Measurements from ENCODE around the gene COLGALT1.

The COLGALT1 gene

DNA sequence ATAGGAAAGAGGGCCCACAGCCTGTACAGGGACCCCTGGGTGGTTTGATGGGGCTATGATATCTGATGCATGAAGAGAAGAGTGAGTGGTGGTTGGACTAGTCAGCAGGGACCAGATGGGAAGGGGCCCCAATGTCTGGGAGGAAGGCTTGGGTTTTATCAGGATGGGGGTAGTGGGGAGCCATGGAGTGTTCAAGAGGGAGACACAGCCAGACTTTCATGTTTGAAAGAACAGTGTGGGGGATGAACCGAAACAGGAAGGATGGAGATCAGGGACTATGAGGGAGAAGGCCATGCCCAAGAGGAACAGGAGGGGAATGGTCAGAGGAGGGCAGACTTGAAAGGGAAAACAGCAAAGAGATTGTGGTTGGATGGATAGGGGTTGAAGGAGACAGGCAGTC lies 69.6 kb downstream of the COLGALT1 start:
- Histone ChIP-seq H3K27me3 (ENCODE audit: control insufficient read depth in 5 of 5, insufficient read depth in 4 of 5, low read length in 5 of 5) (peaks cover 0 to 5% (median 0%) of the 10 kb centered on the region in 5 donors), H3K4me1 (ENCODE audit: control insufficient read depth in 5 of 5, insufficient read depth in 5 of 5, low read length in 5 of 5) (no peaks in the 10 kb centered on the region), H3K9ac (ENCODE audit: low read length in 5 of 5) (no peak overlapping the region), H3K9me3 (ENCODE audit: control insufficient read depth in 5 of 5, low read length in 5 of 5) (peaks cover 10 to 20% (median 15%) of the 10 kb centered on the region in 5 donors), H3K4me3 (ENCODE audit: low read depth in 1 of 5, low read length in 5 of 5) (no peak overlapping the region), H3K36me3 (ENCODE audit: control insufficient read depth in 5 of 5, insufficient read depth in 5 of 5, low read length in 5 of 5) (no peaks in the 10 kb centered on the region), H3K27ac (ENCODE audit: low read depth, low read length) (no peak overlapping the region)

GRCh38 chr19:17625980-17626379 lies 70.5 kb downstream of the COLGALT1 start:
- Histone ChIP-seq H3K9ac (ENCODE audit: low read length in 5 of 5) (no peak overlapping the region), H3K36me3 (ENCODE audit: control insufficient read depth in 5 of 5, insufficient read depth in 5 of 5, low read length in 5 of 5) (no peaks in the 10 kb centered on the region), H3K27me3 (ENCODE audit: control insufficient read depth in 5 of 5, insufficient read depth in 4 of 5, low read length in 5 of 5) (peaks cover 0 to 5% (median 0%) of the 10 kb centered on the region in 5 donors), H3K27ac (ENCODE audit: low read depth, low read length) (no peak overlapping the region), H3K9me3 (ENCODE audit: control insufficient read depth in 5 of 5, low read length in 5 of 5) (peaks cover 10 to 19% (median 14%) of the 10 kb centered on the region in 5 donors), H3K4me1 (ENCODE audit: control insufficient read depth in 5 of 5, insufficient read depth in 5 of 5, low read length in 5 of 5) (no peaks in the 10 kb centered on the region), H3K4me3 (ENCODE audit: low read depth in 1 of 5, low read length in 5 of 5) (no peak overlapping the region)

DNA sequence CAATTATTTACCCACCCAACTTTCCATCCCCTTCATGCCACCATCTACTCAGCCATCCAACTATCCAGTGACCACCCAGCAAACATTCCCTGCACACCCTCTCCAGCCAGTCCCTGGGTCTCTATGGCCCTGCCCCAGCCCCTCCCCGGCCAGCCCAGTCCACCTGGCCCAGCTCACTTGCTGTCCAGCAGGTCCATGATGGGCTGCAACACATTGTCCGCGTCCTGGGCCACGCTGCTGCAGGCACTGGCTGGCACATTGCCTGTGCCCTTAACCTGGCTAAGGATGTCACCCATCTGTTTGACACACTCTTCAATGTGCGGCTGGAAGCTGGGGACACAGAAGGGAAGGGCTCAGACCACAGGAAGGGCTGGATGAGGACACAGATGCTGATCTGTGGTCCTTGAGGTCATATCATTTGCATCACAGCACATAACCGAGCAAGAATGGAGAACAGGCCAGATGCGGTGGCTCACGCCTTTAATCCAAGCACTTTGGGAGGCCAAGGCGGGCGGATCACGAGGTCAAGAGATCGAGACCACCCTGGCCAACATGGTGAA lies 71.1 kb downstream of the COLGALT1 start:
- Histone ChIP-seq H3K9me3 (ENCODE audit: control insufficient read depth in 5 of 5, low read length in 5 of 5) (peaks cover 6 to 14% (median 8%) of the 10 kb centered on the region in 5 donors), H3K27me3 (ENCODE audit: control insufficient read depth in 5 of 5, insufficient read depth in 4 of 5, low read length in 5 of 5) (peaks cover 0 to 2% (median 0%) of the 10 kb centered on the region in 5 donors), H3K36me3 (ENCODE audit: control insufficient read depth in 5 of 5, insufficient read depth in 5 of 5, low read length in 5 of 5) (no peaks in the 10 kb centered on the region), H3K27ac (ENCODE audit: low read depth, low read length) (no peak overlapping the region), H3K9ac (ENCODE audit: low read length in 5 of 5) (no peak overlapping the region), H3K4me1 (ENCODE audit: control insufficient read depth in 5 of 5, insufficient read depth in 5 of 5, low read length in 5 of 5) (no peaks in the 10 kb centered on the region), H3K4me3 (ENCODE audit: low read depth in 1 of 5, low read length in 5 of 5) (no peak overlapping the region)

GRCh38 chr19:17627161-17627560 lies 71.7 kb downstream of the COLGALT1 start:
- H3K9ac ChIP-seq (ENCODE audit: low read length in 5 of 5), result no peak overlapping the region
- no peaks in the 10 kb centered on the region for H3K36me3 ChIP-seq (ENCODE audit: control insufficient read depth in 5 of 5, insufficient read depth in 5 of 5, low read length in 5 of 5)
- peaks cover 0 to 2% (median 0%) of the 10 kb centered on the region in 5 donors for H3K27me3 ChIP-seq (ENCODE audit: control insufficient read depth in 5 of 5, insufficient read depth in 4 of 5, low read length in 5 of 5)
- no peak overlapping the region for H3K27ac ChIP-seq (ENCODE audit: low read depth, low read length)
- no peaks in the 10 kb centered on the region for H3K4me1 ChIP-seq (ENCODE audit: control insufficient read depth in 5 of 5, insufficient read depth in 5 of 5, low read length in 5 of 5)
- peaks cover under 1 to 8% (median 2%) of the 10 kb centered on the region in 5 donors for H3K9me3 ChIP-seq (ENCODE audit: control insufficient read depth in 5 of 5, low read length in 5 of 5)
- no peak overlapping the region for H3K4me3 ChIP-seq (ENCODE audit: low read depth in 1 of 5, low read length in 5 of 5)

- Histone ChIP-seq H3K9ac (ENCODE audit: low read length in 5 of 5) (no peak overlapping the region), H3K36me3 (ENCODE audit: control insufficient read depth in 5 of 5, insufficient read depth in 5 of 5, low read length in 5 of 5) (no peaks in the 10 kb centered on the region), H3K27me3 (ENCODE audit: control insufficient read depth in 5 of 5, insufficient read depth in 4 of 5, low read length in 5 of 5) (peaks cover 0 to 2% (median 0%) of the 10 kb centered on the region in 5 donors), H3K9me3 (ENCODE audit: control insufficient read depth in 5 of 5, low read length in 5 of 5) (no peaks in the 10 kb centered on the region), H3K27ac (ENCODE audit: low read depth, low read length) (no peak overlapping the region), H3K4me3 (ENCODE audit: low read depth in 1 of 5, low read length in 5 of 5) (no peak overlapping the region), H3K4me1 (ENCODE audit: control insufficient read depth in 5 of 5, insufficient read depth in 5 of 5, low read length in 5 of 5) (no peaks in the 10 kb centered on the region)
Measured at GRCh38 chr19:17627921-17628320, 72.5 kb downstream of the COLGALT1 start.

GRCh38 chr19:17629760-17630159 lies 74.3 kb downstream of the COLGALT1 start:
- Histone ChIP-seq H3K36me3 (ENCODE audit: control insufficient read depth in 5 of 5, insufficient read depth in 5 of 5, low read length in 5 of 5) (no peaks in the 10 kb centered on the region), H3K27ac (ENCODE audit: low read depth, low read length) (no peak overlapping the region), H3K9ac (ENCODE audit: low read length in 5 of 5) (no peak overlapping the region), H3K9me3 (ENCODE audit: control insufficient read depth in 5 of 5, low read length in 5 of 5) (no peaks in the 10 kb centered on the region), H3K4me1 (ENCODE audit: control insufficient read depth in 5 of 5, insufficient read depth in 5 of 5, low read length in 5 of 5) (no peaks in the 10 kb centered on the region), H3K4me3 (ENCODE audit: low read depth in 1 of 5, low read length in 5 of 5) (no peak overlapping the region), H3K27me3 (ENCODE audit: control insufficient read depth in 5 of 5, insufficient read depth in 4 of 5, low read length in 5 of 5) (peaks cover 0 to 2% (median 0%) of the 10 kb centered on the region in 5 donors)

- Histone ChIP-seq H3K36me3 (ENCODE audit: control insufficient read depth in 5 of 5, insufficient read depth in 5 of 5, low read length in 5 of 5) (no peaks in the 10 kb centered on the region), H3K27me3 (ENCODE audit: control insufficient read depth in 5 of 5, insufficient read depth in 4 of 5, low read length in 5 of 5) (peaks cover 0 to 2% (median 0%) of the 10 kb centered on the region in 5 donors), H3K4me1 (ENCODE audit: control insufficient read depth in 5 of 5, insufficient read depth in 5 of 5, low read length in 5 of 5) (no peaks in the 10 kb centered on the region), H3K9me3 (ENCODE audit: control insufficient read depth in 5 of 5, low read length in 5 of 5) (no peaks in the 10 kb centered on the region), H3K27ac (ENCODE audit: low read depth, low read length) (no peak overlapping the region), H3K4me3 (ENCODE audit: low read depth in 1 of 5, low read length in 5 of 5) (no peak overlapping the region), H3K9ac (ENCODE audit: low read length in 5 of 5) (no peak overlapping the region)
Measured at GRCh38 chr19:17632577-17632976, 77.1 kb downstream of the COLGALT1 start.
